Activated CD8-positive, alpha-beta memory T cell treated with anti-CD3 and anti-CD28 coated beads, Interleukin-2, amount 50 U/mL, for 1 hour (primary cell): ENCODE data around the gene ADARB2.

ENCODE experiments used
- DNase-seq: peaks from one replicate; pipeline ENCODE4 v3.0.0-alpha.2; 2020; ENCODE audit errors: extremely low read depth

The ADARB2 gene

DNA sequence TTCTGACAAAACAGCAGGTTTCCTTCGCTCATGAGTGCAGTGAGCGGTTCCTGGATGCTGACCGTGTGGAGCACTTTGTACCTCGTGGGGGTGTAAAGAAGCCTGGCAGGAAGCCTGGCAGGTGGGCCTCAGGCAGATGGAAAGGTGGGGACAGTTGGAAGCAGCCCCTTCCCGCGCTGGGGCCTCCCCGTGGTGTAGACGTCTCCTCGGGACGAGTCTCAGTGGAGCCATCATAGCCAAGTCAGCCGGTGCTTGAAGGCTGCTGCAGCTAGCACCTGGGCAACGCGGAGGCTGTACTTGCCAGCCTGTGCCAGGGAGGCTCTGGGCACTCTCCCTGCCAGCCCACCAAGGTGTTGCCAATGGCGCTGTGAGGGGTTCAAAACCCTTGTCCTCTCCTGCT, 526.7 kb downstream of the ADARB2 start:
- DNase-seq: no peak

DNA sequence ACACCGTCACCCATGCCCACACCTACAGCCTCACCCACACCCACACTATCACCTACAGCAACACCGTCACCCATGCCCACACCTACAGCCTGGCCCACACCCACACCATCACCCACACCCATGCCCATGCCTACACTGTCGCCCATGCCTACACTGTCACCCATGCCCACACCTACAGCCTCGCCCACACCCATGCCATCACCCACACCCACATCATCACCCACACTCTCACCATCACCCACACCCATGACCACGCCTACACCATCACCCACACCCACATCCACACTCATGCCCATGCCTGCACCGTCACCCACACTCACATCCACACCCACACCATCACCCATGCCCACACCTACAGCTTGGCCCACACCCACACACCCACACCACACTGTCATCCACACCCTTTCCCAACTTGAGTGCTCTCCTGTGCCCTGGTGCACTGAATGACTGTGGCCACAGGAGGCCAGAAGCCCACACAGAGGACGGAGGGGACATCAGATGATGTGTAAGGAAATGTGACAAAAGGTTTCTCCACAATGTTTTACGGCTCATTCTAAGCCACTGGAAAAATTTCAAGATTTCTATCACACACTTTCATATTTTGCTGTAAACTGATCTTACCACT, 527.9 kb downstream of the ADARB2 start:
- DNase-seq: no peak

DNA sequence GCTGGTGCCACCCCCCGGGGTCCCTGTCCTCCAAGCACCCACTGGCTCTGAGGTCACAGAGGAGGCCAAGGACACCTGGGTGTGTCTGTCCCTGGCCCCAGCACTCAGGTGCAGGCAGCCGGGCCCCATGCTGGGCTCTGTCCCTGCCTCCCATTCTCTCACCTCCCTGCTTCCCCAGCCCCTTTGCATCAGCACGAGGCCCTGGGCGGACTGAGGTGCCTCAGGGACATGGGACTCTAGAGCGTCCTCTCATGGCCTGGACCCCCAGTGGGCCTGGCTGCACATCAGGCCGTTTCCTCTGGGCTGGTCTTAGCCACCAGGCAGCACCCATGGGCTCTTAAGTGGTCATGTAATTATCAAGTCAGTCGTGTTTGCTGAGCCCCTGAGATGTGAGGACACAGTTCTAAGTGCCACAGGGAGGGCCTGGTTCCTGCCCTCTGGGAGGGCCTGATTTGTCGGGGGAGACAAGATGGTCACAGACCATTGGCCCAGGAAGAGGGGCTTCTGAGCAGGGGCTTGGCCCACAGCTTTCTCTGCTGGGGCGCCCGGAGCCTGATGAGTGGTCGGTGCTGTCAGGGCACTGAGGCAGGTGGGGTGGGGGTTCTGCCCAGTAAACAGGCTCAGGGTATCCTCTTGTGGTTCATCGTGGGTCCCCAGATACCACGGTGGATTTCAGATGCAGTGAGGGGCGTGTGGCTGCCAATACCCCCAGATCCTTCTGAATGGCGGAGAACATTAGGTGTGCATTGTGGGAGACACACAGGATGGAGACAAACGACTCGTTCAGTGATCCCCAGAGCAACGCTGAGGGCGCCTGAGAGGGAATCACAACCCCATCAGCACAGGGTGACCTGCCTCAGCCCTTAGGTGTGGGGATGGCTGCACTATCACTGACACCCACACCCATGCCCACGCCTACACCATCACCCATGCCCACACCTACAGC, 528.7 kb downstream of the ADARB2 start:
- no peak for DNase-seq

DNA sequence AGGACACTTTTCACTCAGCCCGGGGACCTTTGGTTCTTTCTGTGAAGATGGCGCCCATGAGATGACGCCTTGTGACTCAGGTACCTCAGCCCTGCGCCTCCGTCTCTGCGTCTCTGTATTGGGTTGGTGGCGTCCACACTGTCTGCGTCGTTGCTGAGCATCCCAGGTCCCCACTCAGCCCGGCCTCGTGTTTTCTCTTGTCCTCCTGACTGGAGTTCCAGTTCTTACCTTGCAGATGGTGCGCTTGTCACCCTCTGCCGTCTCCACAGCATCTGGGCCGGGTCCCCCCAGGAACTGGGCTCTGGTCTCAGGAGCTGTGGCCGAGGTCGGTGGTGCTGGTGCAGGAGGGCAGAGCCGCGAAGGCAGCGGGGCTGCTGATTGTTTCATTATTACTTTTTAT, 530.7 kb downstream of the ADARB2 start:
- no peak for DNase-seq

DNA sequence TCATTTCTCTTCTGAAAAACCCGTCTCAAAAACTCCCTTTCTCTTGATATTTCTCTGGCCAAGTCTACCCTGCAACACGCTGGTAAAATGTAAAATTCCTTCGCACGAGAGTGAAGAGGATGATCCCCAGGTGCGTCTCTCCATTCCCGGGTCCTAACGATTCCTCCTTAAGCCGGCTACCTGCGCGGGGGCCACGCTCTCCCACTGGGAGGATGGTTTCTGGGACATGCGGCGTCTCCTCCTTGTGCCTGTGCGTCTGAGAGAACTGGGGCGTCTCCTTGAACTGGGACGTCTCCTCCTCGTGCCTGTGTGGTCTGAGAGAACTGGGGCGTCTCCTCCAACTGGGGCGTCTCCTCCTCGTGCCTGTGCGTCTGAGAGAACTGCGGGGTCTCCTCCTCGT, 531.2 kb downstream of the ADARB2 start:
- no peak for DNase-seq

DNA sequence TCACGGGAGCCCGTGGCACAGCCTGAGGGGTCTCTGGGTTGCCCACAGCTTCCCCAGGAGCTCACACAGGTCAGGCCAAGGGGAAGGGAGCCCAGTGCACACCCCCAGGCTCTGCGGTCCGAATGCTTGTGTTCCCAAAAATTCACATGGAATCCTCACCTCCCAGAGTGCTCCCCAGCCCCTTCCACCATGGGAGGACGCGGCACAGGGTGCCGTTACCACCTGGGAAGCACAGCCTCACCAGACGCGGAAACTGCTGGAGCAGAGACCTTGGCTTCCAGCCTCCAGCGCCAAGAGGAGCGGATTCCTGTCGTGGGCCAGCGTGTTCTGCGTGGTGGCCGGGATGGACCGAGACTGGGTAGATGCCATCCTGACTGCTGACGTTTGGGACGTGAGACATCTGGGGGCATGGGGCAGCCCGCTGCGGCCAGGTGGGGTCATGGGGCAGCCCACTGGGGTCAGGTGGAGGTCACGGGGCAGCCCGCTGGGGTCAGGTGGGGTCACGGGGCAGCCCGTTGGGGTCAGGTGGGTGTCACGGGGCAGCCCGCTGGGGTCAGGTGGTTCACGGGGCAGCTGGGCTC, 531.8 kb downstream of the ADARB2 start:
- no peak for DNase-seq

DNA sequence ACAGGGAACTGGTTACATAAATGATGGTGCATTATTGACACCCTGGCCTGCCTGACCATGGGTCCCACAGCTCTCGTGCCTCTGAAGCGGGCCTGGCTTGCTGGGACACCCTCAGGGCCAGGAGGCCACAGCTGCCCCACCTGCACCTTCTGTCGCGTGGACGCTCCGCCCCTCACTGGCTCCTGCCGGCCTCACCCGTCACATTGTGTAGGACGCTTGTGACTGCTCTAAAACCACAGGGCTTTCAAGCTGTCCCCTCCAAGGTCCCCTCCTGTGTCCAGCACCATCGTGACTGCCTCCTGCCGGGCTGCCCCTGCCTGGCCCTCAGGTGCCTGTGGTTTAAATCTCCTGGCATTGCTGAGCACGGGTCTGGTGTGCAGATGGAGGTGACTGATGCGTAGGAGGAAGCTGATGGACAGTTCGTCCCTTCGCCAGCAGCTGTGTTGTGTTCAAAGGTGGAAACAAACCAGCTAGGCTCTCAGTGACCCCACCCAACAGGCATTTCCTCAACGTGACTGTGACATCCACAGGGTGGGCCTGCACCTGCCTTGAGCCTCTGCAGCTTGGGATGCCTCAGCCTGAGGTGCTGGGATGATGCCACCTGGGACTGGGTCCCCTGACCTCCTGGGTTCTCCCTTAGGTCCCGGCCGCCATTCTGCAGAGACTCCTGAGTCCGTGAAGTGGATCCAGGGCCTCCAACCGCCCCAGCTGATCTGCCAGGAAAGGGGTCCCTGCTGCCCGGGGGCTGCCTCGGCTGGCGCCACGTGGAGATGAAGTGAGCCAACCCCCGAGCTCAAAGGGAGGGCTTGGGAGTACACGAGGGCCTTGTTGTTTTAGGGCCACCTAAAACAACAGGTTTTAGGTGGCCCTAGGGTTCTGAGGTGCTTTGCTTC, 532.6 kb downstream of the ADARB2 start:
- DNase-seq: no peak

DNA sequence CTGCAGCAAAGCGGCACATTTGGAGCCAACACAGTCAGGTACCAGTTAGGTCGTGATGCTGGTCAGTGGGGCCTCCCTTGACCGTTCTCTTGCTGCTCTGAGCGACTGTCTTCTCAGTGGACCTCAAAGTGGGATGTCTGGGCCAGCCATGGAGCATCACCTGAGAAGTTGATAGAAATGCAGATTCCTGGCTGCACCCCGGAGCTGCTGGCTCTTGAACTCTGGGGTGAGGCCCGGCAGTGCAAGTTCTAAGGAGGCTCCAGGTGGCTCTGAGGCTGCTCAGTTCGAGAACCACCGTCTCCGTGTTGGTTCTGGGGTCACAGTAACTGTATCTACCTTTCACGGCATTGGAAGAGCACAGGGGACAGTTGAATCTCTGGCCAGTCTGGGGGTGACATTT, 533.6 kb downstream of the ADARB2 start:
- no peak for DNase-seq

DNA sequence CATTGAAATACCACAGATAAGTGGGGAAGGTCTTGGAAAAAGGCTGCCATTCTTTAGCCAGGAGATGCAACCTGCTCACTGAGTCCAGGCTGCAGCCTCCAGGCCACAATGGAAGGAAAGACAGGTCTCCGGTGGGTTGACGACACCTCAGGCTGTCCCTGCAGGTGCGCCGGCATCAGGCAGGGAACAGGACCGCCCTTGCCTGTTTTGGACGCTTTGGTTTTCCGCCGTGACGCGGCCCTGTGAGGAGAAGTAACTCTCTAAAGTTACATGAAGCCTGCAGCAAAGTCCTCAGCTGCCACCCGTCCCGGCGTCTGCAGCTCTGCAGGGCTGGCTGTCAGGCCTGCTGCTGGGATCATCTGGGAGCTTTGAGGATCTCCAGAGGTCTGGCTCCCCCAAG, 534.1 kb downstream of the ADARB2 start:
- DNase-seq: no peak

DNA sequence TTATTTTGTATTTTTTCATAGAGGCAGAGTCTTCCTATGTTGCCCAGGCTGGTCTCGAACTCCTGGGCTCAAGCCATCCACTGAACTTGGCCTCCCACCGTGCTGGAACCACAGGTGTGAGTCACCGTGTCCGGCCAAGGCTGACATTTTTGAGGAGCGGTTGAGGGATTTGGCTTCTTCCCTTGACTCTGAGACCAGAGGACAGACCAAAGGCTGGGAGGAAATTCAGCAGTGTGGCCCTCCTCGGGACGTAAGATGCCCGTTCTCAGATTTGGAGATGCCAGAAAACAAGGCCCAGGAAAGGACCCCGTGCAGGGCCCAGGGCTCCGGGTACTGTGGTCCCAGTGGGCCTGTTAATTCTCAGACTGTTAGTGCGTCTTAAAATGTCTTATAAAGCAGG, 535.0 kb downstream of the ADARB2 start:
- DNase-seq: no peak

DNA sequence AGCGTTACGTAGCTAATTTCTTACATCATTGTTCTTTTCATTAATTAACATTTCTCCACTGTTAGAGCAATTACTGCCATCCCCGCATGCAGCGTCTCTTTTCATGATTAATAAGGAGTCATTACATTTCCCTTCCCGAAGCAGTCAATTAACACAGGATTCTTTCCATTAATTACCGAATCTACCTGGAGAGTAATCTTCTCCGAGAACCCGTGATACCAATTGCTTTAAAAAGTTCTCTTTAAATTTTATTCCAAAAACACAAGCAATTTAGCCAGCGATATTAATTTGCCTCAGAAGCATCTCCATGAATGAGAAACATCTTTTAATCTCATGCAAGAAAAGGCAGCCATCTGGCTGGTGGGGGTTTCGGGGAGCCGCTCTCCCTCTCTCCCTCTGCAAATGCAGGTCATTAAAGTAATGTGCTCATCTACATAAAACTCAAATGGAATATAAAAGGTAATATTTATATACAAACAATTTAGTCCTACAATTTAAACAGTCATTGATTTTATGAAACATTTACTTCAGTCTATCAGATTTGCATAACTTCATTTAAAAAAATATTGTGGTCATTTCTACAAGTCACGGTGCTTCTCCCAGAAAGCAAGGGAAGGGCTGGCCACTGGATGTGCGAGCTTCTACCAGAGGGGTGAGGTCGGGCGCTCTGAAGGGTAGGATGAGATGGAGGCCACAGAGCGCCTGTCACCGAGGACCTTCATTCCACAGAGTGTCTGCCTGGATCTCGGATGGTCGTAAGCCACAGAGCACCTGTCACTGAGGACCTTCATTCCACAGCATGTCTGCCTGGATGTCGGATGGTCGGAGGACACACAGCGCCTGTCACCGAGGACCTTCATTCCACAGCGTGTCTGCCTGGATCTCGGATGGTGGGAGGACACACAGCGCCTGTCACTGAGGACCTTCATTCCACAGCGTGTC, 536.2 kb downstream of the ADARB2 start:
- no peak for DNase-seq

DNA sequence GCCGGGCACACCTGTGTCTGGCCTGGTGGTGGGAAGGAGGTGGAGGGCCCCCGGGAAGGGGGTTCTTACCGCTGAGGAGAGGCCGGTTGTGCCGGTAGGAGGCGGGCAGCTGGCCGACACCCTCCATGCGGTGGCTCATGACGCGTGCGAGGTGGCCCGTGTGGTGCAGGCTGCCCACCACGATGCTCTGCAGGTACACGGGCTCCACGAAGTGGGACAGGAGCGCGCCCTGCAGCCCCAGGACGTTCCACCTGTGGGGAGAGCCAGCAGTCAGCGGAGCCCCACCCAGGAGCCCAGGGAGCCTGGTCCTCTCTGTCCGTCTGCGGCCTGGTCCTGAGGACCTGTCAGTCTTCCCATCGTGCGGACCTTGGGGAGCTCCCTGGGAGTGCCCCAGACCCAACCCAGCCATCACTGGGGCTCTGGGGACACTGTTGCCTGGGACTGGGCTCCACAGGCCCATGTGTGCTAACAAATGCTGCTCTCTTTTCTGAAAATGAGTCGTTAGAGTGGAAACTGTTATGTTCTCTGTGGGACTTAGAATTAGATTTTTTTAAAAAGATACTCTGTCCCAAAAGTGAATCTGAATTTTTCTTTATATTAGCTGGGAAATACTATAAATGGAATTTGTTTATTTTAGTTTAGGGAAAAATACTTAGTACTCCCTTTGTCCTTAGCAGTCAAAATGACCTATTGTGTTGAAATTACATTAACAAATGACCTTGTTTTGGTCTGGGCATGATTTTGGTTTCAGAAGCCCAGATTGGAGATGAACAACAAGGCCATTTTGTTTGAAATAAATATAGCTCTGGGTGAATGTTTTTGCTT, 537.2 kb downstream of the ADARB2 start:
- no peak for DNase-seq

DNA sequence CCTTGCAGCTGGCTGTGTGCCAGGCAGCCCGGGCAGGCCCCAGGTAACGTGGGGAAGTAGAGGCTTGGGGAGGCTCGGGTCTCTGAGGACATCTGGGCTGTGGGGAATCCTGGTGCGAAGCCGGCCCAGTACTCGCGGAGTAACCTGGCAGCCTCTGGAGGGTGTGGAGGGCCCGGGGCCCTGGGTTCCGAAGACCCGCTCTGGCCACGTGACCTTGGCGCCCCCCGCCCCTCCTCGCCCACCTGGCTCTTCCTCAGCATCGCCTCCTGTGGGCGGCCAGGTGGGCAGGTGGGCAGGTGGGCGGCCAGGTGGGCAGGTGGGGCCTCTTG, 538.0 kb downstream of the ADARB2 start:
- DNase-seq: no peak

DNA sequence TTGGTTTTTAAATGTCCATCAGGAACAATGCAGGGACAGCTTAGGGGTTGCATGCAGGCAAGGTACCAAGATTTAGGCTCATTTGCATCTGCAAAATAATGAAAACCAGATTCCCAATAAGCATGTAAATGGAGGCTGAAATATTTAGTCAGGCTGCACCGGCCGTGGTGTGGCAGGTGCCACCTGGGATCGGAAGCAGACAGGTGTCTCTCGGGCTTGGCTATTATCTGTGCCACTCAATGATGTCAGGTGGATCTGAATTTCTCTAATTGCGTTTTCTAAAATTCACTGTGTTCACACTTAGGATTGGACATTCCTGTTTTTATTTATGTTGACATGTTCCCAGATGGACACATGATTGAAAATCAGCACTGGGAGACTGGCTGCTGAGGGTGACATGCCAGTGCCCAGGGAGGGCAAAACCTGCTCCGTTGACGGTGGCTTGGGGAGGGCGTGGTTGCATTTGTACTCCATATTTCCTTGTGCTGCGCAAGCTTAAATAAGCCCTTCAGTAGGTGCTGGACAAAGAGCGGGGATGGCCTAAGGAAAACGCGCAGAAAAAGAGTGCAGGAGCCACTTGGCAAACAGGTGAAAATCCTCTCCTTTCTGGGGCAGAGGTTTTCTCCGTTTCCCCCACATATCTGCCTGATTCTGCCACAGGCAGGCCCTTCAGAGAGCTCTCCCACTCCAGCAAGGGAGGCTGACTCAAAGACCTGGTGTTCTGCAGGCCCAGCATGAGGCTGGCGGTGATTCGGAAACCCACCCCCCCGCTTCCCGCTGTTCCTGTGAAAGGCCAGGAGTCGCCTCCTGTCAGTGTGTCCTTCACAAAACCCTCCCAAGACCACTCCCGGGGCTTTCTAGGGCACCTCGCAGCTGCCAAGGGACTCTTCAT, 538.6 kb downstream of the ADARB2 start:
- DNase-seq: no peak

DNA sequence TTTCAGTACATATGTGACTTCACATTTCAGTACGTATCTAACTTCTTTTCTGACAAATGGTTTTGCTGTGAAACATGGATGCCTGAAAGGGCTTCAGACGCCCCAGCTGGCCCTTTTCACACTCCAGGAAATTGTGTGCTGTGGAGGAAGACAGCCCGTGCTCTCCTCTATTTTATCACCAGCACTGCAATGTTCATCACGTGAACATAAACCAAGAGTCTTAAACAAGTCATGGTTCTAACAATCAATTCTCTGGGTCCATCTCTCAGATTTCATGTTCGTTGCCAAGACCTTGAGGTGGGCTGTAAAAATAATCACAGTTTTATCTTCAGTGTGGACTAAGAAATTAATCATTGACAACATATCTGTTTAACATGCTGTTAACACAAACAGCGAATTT, 539.9 kb downstream of the ADARB2 start:
- DNase-seq: no peak

DNA sequence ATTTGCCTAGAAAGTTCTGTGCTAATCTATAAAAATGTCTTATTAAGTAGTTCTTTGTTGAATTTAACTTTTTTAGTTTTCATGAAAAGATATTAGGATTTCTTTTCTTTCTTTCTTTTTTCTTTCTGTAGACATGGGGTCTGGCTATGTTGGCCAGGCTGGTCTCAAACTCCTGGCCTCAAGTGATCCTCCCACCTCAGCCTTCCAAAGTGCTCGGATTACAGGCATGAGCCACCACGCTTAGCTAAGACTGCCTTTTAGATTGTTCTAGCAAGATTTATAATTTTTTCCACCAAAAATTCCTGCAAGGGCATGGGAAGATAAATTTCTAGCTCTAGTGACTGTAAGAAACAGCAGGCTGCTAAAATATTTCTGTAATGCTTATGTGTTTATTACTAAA, 540.7 kb downstream of the ADARB2 start:
- DNase-seq: no peak

DNA sequence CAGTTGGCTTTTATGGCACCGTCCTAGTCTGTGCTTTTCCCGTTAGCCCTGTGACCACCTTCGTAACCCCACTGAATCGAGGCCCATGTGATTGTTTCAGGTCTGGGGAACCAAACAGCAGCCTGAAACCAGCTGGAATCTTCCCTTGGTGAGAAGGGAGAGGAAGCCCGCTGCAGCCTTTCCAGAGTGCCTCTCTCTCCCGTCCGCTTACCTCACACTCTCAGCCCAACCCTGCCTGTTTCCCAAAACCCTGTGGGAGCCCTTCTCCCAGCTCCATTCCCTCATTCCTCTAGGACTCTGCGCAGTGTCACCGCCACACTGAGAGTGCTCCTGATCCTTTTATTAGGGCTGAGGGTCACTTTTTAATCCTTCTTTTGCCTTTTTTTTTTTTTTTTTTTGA, 541.5 kb downstream of the ADARB2 start:
- no peak for DNase-seq

DNA sequence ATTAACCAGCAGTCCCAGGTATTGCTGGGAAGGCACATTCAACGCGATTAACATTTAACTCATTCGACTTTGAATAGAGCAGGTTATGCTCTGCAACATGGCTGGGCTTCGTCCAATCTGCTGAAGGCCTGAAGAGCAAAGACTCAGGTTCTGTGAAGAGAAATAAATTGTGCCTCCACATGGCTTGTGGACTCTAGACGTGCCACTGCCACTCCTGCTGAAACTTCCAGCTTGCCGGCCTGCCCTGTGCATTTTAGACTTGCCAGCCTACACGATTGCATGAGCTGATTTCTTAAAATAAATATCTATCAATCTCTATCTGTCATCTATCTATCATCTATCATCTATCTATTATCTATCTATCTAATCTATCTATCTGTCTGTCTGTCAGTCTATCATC, 543.2 kb downstream of the ADARB2 start:
- DNase-seq: no peak

DNA sequence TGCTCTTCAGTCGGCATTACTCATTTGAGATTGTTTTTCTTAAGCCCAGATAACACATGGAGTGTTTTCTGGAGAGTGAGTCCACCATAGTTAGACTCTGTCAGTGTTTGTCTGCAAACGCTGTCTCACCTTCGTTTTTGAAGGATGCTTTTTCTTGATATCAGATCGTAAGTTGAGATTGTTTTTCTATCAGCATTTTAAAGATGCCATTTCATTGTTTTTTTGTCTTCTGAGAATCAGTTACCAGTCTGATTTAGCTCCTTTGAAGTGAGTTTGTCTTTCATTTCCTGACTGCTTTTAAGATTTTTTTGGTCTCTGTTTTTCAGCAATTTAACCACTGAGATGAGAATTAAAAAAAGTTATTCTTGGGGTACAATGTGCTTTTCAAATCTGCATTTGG, 543.8 kb downstream of the ADARB2 start:
- no peak for DNase-seq
